A673 (cell line): ENCODE data around the gene RASL12. TPM values are rescaled to one million over a fixed set of nuclear protein-coding genes. Genes with fewer than 3 reads are reported as not detected.

Experiments
- BruUV-seq: library from RNA; stranded (reverse); fragments of 400-500 nt; replicated peaks from 2 replicates; lab custom pipeline; 2021; lab: Mats Ljungman, UMichigan
- CTCF ChIA-PET: fragments of 300-600 bp; sonication (Branson Sonifier 250); formaldehyde crosslinking; loops from one replicate; lab custom pipeline; 2022; ENCODE audit warnings: antibody characterized with exemption; lab: Charles Lee
- POLR2A ChIA-PET: fragments of 300-600 bp; sonication (Branson Sonifier 250); formaldehyde crosslinking; loops from one replicate; lab custom pipeline; 2022; ENCODE audit warnings: antibody characterized with exemption; ENCODE audit not compliant: low non-redundant PET; lab: Charles Lee
- DNase-seq: peaks from one replicate; pipeline ENCODE4 v3.0.0-alpha.2; 2015; ENCODE audit warnings: low spot score
- H3K27ac ChIP-seq: fragments of 200-600 bp; sonication (generic); 2 replicates; pipeline ENCODE4 v1.5.1; 2016; ENCODE audit warnings: mixed run types, low read depth, mild to moderate bottlenecking, mixed read lengths, antibody characterized with exemption, low read length; ENCODE audit not compliant: poor library complexity, severe bottlenecking
- H3K27me3 ChIP-seq: fragments of 200-600 bp; sonication (generic); replicated peaks from 2 replicates; pipeline ENCODE4 v1.6.1; 2017; ENCODE audit warnings: mixed run types, low read depth, mild to moderate bottlenecking, mixed read lengths, antibody characterized with exemption, low read length; ENCODE audit not compliant: insufficient read depth, poor library complexity
- H3K36me3 ChIP-seq: fragments of 200-600 bp; sonication (generic); 2 replicates; pipeline ENCODE4 v1.6.1; 2016; ENCODE audit warnings: mixed run types, mild to moderate bottlenecking, mixed read lengths, antibody characterized with exemption, low read length; ENCODE audit not compliant: insufficient read depth, poor library complexity, severe bottlenecking
- H3K4me1 ChIP-seq: fragments of 200-600 bp; sonication (generic); 2 replicates; pipeline ENCODE4 v1.6.1; 2017; ENCODE audit warnings: mixed run types, mild to moderate bottlenecking, mixed read lengths, antibody characterized with exemption, low read length; ENCODE audit not compliant: insufficient read depth, poor library complexity, severe bottlenecking
- H3K4me3 ChIP-seq: fragments of 200-600 bp; sonication (generic); 2 replicates; pipeline ENCODE4 v1.5.1; 2016; ENCODE audit warnings: low read depth, mixed run types, mild to moderate bottlenecking, mixed read lengths, low read length; ENCODE audit not compliant: poor library complexity, severe bottlenecking
- H3K9me3 ChIP-seq: fragments of 200-600 bp; sonication (generic); 2 replicates; pipeline ENCODE4 v1.6.1; 2016; ENCODE audit warnings: mixed run types, low read depth, mild to moderate bottlenecking, mixed read lengths, antibody characterized with exemption, low read length; ENCODE audit not compliant: poor library complexity, severe bottlenecking
- CTCF ChIP-seq: fragments of 300-800, 200-600 bp; sonication (generic); conservative IDR thresholded peaks from 2 replicates; pipeline ENCODE4 v1.5.1; 2017; ENCODE audit warnings: low read depth, mild to moderate bottlenecking, antibody characterized with exemption, low read length, moderate library complexity, mixed read lengths
- EZH2 ChIP-seq: fragments of 200-600 bp; sonication (generic); IDR thresholded peaks from 2 replicates; pipeline ENCODE4 v1.6.1; 2017; ENCODE audit warnings: borderline replicate concordance, low read depth, mild to moderate bottlenecking, mixed read lengths, antibody characterized with exemption, low read length; ENCODE audit not compliant: poor library complexity, severe bottlenecking
- intact Hi-C: fragments of 100-400 bp; cut with micrococcal nuclease; formaldehyde crosslinking; loops from one replicate; pipeline ENCODE4 v1.10.0; 2022; ENCODE audit not compliant: unreplicated experiment
- total RNA-seq: library from RNA; stranded (reverse); gene quantifications from 2 replicates; pipeline ENCODE4 v1.2.3, GENCODE V29; 2021

The RASL12 gene
- total RNA-seq, 1 experiment from 2014 or later = 0.69 TPM

- POLR2A ChIA-PET = no interaction called here
- Histone ChIP-seq H3K9me3 (no peaks in the 10 kb centered on the region), H3K4me1 (peaks cover 10% of the 10 kb centered on the region), H3K27ac (peak within 1 kb of the TSS; percentile 86), H3K27me3 (no peaks in the 10 kb centered on the region), H3K4me3 (peak within 1 kb of the TSS; percentile 75), H3K36me3 (peaks cover 12% of the 10 kb centered on the region)
- no TSS peak for BruUV-seq
- CTCF ChIA-PET = no interaction called here
- TF ChIP-seq CTCF (no peak), EZH2 (no peak)
- intact Hi-C loops = loop anchor here (10.0 kb wide), 1 partner anchor 294 kb away; no protein-coding TSS in a partner anchor
- peak; percentile 93 for DNase-seq
These were observed 38.7 kb downstream of the RASL12 start, which contains the start of gene MTFMT for GRCh38 chr15:65028921-65029735. Gene MTFMT, minus strand, starts transcription at chr15:65029639. Its CDS starts 26 bp downstream, at chr15:65029613.

DNA sequence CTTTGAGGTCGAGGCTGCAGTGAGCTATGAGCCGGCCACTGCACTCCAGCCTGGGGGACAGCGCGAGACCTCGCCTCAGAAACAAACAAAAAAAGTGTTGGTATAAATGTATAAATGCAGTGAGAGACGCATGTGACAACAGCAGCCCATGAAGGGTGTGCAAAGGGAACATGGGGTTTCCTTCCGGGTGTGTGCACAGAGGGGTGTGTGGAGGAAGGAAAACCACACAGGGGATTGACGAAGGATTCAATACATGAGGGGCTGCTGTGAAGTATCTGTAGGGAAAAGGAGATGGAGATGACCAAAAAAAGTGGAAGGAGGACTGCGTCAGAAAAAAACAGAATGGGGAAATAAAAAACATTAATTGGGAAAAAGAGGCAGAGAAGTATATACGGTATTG, 39.5 kb downstream of the RASL12 start:
- POLR2A ChIA-PET = no interaction called here
- H3K27me3 ChIP-seq = no peaks in the 10 kb centered on the region
- peaks cover 12% of the 10 kb centered on the region for H3K36me3 ChIP-seq
- no peak overlapping the region for H3K27ac ChIP-seq
- TF ChIP-seq CTCF (no peak), EZH2 (no peak)
- TSS peak; percentile 41 for BruUV-seq
- H3K4me1 ChIP-seq = peaks cover 6% of the 10 kb centered on the region
- DNase-seq = no peak
- no peaks in the 10 kb centered on the region for H3K9me3 ChIP-seq
- peak overlapping the region; percentile 75 for H3K4me3 ChIP-seq
- CTCF ChIA-PET = no interaction called here
- intact Hi-C loops = loop anchor here (10.0 kb wide), 1 partner anchor 294 kb away; no protein-coding TSS in a partner anchor

DNA sequence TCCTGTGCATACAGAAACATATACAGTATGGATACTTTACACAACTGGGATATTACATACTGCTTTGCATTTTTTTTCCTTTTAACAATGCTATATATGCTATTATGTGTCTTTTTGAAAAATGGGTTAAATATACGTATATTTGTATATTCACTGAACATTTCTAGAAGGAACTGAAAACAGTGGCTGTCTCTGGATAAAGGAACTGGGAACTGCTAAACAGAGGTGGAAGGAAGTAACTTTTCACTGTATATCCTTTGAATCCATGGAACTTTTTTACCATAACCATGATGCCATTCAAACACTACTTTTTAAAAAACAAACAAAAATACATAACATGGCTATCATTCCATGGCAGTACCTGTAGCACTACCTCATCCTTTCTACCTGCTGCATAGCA, 40.2 kb downstream of the RASL12 start:
- TF ChIP-seq EZH2 (no peak), CTCF (no peak)
- H3K36me3 ChIP-seq = peaks cover 12% of the 10 kb centered on the region
- no peaks in the 10 kb centered on the region for H3K27me3 ChIP-seq
- H3K27ac ChIP-seq = no peak overlapping the region
- H3K4me1 ChIP-seq = peaks cover 3% of the 10 kb centered on the region
- H3K4me3 ChIP-seq = peak overlapping the region; percentile 75
- intact Hi-C loops = loop anchor here (10.0 kb wide), 1 partner anchor 293 kb away; no protein-coding TSS in a partner anchor
- POLR2A ChIA-PET = no interaction called here
- no peaks in the 10 kb centered on the region for H3K9me3 ChIP-seq
- no peak for DNase-seq
- CTCF ChIA-PET = no interaction called here
- no TSS peak for BruUV-seq
